Thoracic aorta (tissue), 2 donors: ENCODE data around the gene DPP7. TPM values are rescaled to one million over a fixed set of nuclear protein-coding genes. Genes with fewer than 3 reads are reported as not detected.

ENCODE experiments used
- ATAC-seq: fragments of 150-250 bp; one replicate; pipeline ENCODE4 v1.8.0; 2017; ENCODE audit warnings: low read depth; ENCODE audit not compliant: insufficient number of reproducible peaks, low FRiP score
- DNase-seq: peaks from one replicate; pipeline ENCODE4 v3.0.0-alpha.2; 2020; ENCODE audit warnings: low spot score
- H3K27ac ChIP-seq, 2 donors: fragments of 200-600 bp; sonication (generic); 1 replicate in 1 of 2; 2 replicates in 1 of 2; pipeline ENCODE4 v1.5.1; 2016; ENCODE audit warnings: mild to moderate bottlenecking in 2 of 2, moderate library complexity in 2 of 2
- H3K27me3 ChIP-seq: fragments of 200-600 bp; sonication (generic); replicated peaks from 2 replicates; pipeline ENCODE4 v1.6.0; 2016; ENCODE audit warnings: mild to moderate bottlenecking; ENCODE audit not compliant: insufficient read depth
- H3K36me3 ChIP-seq: fragments of 200-600 bp; sonication (generic); one replicate; pipeline ENCODE4 v1.5.1; 2016
- H3K4me1 ChIP-seq, 2 donors: fragments of 200-600 bp; sonication (generic); 1 replicate in 1 of 2; 2 replicates in 1 of 2; pipeline versions ENCODE4 v1.5.1 to v1.6.0; 2016; ENCODE audit warnings: low read depth in 2 of 2, mild to moderate bottlenecking in 1 of 2; ENCODE audit not compliant: control insufficient read depth in 1 of 2
- H3K4me3 ChIP-seq: fragments of 200-600 bp; sonication (generic); 2 replicates; pipeline ENCODE4 v1.5.1; 2016; ENCODE audit warnings: mild to moderate bottlenecking
- H3K9me3 ChIP-seq: fragments of 200-600 bp; sonication (generic); 2 replicates; pipeline ENCODE4 v1.5.1; 2016
- CTCF ChIP-seq: fragments of 200-600 bp; sonication (generic); IDR thresholded peaks from one replicate; pipeline ENCODE4 v1.5.1; 2019; ENCODE audit warnings: antibody characterized with exemption
- total RNA-seq, 2 donors: library from RNA; depleted of rRNA; stranded (reverse); fragments of >200 nt; gene quantifications; one replicate each; pipeline versions ENCODE4 v1.1.0 to v1.2.3, GENCODE V29; 2016

The DPP7 gene
- total RNA-seq, 2 donors from 2014 or later = 100 to 148 TPM

- no peak overlapping the region for H3K27ac ChIP-seq
- DNase-seq = no peak
- peaks cover 7 to 15% of the 10 kb centered on the region in 2 donors for H3K4me1 ChIP-seq
- no peaks in the 10 kb centered on the region for H3K36me3 ChIP-seq
- no peaks in the 10 kb centered on the region for H3K9me3 ChIP-seq
- peaks cover 33% of the 10 kb centered on the region for H3K27me3 ChIP-seq
- ATAC-seq = no peak
- no peak for TF ChIP-seq CTCF
- H3K4me3 ChIP-seq = no peak overlapping the region
Observed at GRCh38 chr9:137161558-137162486, 47.3 kb upstream of the DPP7 start.

GRCh38 chr9:137160716-137161557 is 46.4 kb upstream of the DPP7 start:
- Histone ChIP-seq H3K27ac (no peak overlapping the region), H3K27me3 (peaks cover 29% of the 10 kb centered on the region)

DNA sequence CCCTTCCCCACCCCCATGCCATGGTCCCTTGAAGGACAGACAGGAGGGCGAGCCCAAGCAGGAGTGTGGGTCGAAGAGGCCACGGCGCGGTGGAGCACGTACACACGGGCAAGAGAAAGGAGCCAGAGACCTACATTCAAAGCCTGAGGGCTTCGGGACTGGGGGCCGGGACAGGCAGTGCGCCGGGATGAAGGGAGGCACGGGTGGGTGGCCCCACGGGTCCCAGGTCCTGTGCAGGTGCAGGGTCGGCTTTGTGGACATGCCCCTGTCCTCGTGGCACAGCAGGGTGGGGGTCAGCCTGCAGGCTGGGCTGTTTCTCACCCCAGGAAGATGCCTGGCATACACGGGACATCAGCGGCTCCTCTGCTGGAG is 45.5 kb upstream of the DPP7 start:
- TF ChIP-seq CTCF = no peak
- DNase-seq (no peak), ATAC-seq (no peak)
- H3K27ac ChIP-seq = no peak overlapping the region
- peaks cover 31% of the 10 kb centered on the region for H3K27me3 ChIP-seq
- H3K4me3 ChIP-seq = no peak overlapping the region
- peaks cover 7 to 20% of the 10 kb centered on the region in 2 donors for H3K4me1 ChIP-seq
- no peaks in the 10 kb centered on the region for H3K36me3 ChIP-seq
- no peaks in the 10 kb centered on the region for H3K9me3 ChIP-seq

More at GRCh38 chr9:137160716-137161557, 46.4 kb upstream of the DPP7 start:
- DNase-seq (no peak), ATAC-seq (no peak)
- Histone ChIP-seq H3K4me3 (no peak overlapping the region), H3K36me3 (no peaks in the 10 kb centered on the region), H3K4me1 (peaks cover 7 to 20% of the 10 kb centered on the region in 2 donors), H3K9me3 (no peaks in the 10 kb centered on the region)
- TF ChIP-seq CTCF = no peak

GRCh38 chr9:137159105-137160053 is 44.8 kb upstream of the DPP7 start:
- no peak for TF ChIP-seq CTCF
- no peak overlapping the region for H3K4me3 ChIP-seq
- no peaks in the 10 kb centered on the region for H3K36me3 ChIP-seq
- no peaks in the 10 kb centered on the region for H3K9me3 ChIP-seq
- H3K4me1 ChIP-seq = peaks cover 7 to 20% of the 10 kb centered on the region in 2 donors
- DNase-seq (no peak), ATAC-seq (no peak)
- H3K27me3 ChIP-seq = peaks cover 31% of the 10 kb centered on the region
- H3K27ac ChIP-seq = no peak overlapping the region
